Renal cortex interstitium (tissue), 11 donors: Measurements from ENCODE around the gene SPRR2A. TPM values are rescaled to one million over a fixed set of nuclear protein-coding genes. Genes with fewer than 3 reads are reported as not detected.
"Not testable (repeated sequence)": the region's sequence is repeated elsewhere in the genome, so short reads cannot be mapped to it uniquely, and the experiment has no call there.

ENCODE experiments used
- DNase-seq, 11 donors: peaks; one replicate each; pipeline ENCODE4 v3.0.0-alpha.2; 2013; ENCODE audit warnings: low read depth in 9 of 11, low spot score in 4 of 11; ENCODE audit errors: extremely low read depth in 1 of 11
- polyA plus RNA-seq, 3 donors: library from polyadenylated mRNA; unstranded; fragments of 120-200 nt; gene quantifications; one replicate each; pipeline ENCODE4 v1.2.1, GENCODE V29; 2013; ENCODE audit not compliant: insufficient read length in 3 of 3

SPRR2A gene
- polyA plus RNA-seq, 3 donors = not detected

DNA sequence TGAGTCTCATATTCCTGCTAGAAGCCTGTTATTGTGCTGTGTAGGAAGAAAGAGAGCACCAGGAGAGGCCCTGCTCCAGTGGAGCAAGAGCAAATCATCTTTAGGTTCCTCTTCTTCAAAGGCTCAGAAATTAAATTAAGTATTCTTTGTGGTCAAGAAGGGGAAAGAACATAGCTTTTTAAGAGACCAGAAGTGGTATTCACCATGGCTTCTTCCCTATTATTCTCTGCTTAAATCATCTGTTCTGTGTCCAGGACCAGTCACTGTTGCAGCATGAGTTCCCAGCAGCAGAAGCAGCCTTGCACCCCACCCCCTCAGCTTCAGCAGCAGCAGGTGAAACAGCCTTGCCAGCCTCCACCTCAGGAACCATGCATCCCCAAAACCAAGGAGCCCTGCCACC lies 25.2 kb downstream of the SPRR2A start:
- no peak for DNase-seq

DNA sequence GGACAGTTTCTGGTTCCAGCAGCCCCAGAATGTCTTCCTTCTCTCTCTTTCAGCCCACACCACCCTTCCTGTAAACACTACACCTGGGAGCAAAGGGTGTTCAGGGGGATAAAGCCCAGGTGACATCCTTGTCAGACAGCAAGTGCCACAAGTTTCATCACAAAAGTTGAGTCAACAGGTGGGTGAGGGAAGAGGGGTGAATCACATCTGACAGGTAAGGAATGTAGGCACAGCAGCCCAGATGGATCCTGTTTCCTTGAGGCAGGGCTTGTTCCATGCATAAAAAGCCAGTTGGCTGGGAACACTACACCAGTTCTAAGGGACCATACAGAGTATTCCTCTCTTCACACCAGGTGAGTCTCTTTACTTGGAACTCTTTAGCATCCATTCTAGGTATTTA lies 26.4 kb downstream of the SPRR2A start, which contains the start of gene SPRR1B:
Gene SPRR1B, plus strand, starts transcription at position 309 of the 400 bp plus-strand sequence. CDS start 1,143 bp downstream, outside the sequence.
- DNase-seq = no peak

DNA sequence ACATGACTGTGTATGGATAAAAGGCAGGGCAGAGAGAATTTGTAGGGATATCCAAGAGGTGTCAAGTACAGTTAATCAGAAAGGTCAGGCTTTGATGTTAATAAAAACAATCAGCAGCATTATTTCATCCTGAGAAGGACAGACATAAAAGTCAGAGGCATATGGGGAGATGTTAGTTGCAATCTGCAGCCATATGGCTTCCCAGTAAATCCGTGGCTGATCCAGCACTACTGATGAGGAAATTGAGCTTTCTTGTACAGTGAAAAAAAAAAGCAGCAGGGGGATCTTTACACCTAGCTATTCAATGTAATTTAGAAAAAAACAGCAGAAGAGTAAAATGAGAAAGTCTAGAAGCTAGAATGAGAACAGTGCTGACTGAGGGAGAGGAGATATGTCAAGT lies 28.5 kb downstream of the SPRR2A start:
- DNase-seq = no peak

DNA sequence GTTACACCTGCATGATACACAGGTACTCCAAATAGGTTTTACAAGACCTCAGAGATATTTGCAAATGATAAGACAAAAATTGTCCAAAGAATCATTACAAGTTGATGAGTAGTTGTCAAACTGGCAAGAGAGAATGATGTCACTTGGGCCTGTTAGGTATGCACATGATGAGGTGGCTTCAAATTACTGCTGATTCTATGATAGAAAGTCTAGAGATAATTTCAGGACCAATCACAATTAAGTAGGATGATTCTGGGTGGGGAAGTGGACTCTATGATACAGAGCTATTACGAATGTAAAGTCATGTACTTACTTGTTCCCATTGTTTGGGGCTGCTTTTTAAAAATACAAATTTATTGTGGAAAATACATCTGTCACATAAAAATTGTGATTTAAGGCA lies 31.5 kb downstream of the SPRR2A start:
- no peak for DNase-seq

DNA sequence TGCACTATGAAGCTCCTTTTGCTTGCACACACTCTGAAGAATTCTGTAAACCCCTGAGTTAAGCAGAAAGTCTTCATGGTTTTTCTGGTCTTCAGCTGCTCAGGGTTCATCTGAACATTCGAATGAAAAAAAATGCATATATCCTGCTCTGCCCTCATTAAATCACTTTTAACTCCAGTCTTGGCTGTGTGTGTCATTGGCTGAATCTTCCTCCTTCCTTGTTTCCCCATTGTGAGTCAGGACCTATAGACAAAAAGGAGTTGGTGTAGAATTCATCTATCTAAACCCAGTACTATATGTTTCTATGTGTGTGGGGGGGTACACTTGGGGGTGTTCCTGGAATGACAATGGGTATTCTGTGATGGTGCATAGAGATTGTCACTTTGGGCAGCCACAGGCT lies 32.9 kb downstream of the SPRR2A start:
- DNase-seq = no peak

DNA sequence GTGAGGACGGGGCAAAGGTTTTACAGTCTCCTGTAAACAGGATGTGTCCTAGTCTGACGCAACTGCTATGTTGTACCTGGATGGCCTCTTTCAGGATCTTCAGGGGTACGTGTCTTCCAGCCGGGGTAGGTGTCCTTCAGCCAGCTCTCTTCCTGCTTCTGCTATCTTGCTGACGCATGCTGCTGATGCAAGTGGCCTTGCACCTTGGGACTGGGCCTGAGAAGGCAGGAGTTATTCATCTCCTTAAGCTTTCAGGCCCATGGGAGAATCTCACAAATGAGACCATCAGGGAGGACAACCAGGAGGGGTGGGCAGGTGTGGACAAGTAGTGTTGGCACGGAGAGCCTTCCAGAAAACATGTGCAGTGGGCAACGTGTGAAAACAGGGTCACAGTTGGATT lies 34.2 kb downstream of the SPRR2A start:
- no peak for DNase-seq

DNA sequence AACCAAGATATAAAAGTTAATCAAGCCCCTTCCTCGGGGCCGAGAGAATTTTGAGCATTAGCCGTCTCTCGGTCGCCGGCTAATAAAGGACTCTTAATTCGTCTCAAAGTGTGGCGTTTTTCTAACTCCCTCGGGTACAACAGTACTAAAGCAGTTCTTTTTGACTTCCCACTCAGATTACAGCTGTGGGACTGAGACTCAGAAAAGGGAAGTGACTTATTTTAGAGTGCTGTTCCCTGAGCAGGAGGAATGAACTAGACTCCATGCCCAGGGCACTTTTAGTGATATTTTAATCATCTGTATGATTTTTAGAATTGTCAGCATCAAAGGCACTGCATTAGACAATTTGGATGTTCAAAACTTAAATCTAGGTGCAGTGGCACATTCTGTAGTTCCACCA lies 35.0 kb downstream of the SPRR2A start:
- DNase-seq = not testable (repeated sequence)

DNA sequence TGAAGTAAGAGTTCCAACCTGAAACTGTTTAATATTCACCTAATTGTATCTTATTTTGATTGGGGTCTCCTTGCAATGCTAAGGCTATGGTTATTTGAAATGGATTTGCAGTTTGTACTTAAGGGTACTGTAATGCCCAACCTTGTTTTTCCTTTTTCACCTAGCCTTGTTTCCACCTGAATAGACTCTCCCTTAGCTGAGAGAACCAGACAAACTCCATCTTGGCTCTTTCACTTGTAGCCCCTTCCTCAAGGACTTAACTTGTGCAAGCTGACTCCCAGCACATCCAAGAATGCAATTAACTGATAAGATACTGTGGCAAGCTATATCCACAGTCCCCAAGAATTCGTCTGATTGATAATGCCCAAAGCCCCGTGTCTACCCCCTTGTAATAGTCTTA lies 35.5 kb downstream of the SPRR2A start:
- DNase-seq = not testable (repeated sequence)

DNA sequence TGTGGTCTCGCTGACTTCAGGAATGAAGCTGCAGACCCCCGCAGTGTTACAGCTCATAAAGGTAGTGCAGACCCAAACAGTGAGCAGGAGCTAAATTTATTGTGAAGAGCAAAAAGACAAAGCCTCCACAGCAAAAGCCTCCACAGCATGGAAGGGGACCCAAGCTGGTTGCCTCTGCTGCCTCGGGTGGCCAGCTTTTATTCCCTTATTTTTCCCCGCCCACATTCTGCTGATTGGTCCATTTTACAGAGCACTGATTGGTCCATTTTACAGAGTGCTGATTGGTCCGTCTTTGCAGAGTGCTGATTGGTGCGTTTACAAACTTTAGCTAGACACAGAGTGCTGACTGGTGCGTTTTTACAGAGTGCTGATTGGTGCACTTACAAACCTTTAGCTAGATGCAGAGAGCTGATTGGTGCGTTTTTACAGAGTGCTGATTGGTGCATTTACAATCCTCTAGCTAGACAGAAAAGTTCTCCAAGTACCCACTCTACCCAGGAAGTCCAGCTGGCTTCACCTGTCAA lies 46.0 kb downstream of the SPRR2A start:
- not testable (repeated sequence) for DNase-seq

Other genes starting within 250 kb of the SPRR2A start
- not detected for gene LCE1B, start 245.5 kb downstream of the SPRR2A start, polyA plus RNA-seq
- gene LCE1A, start 230.0 kb downstream of the SPRR2A start, polyA plus RNA-seq = not detected
- gene LCE6A, start 214.7 kb downstream of the SPRR2A start, polyA plus RNA-seq = not detected
- not detected for gene LCE7A, start 197.5 kb downstream of the SPRR2A start, polyA plus RNA-seq
- not detected for gene SMCP, start 179.2 kb downstream of the SPRR2A start, polyA plus RNA-seq
- under 1 TPM in 2 of 3 donors, not detected in 1; 0.09 to 0.16 TPM for gene IVL, start 149.0 kb downstream of the SPRR2A start, polyA plus RNA-seq
- not detected for gene SPRR5, start 110.3 kb downstream of the SPRR2A start, polyA plus RNA-seq
- not detected for gene SPRR4, start 86.9 kb downstream of the SPRR2A start, polyA plus RNA-seq
- gene SPRR1A, start 73.4 kb downstream of the SPRR2A start, polyA plus RNA-seq = not detected
- not detected for gene SPRR3, start 55.8 kb downstream of the SPRR2A start, polyA plus RNA-seq
- gene SPRR1B, start 26.3 kb downstream of the SPRR2A start, polyA plus RNA-seq = not detected
- gene SPRR2D, start 16.4 kb downstream of the SPRR2A start, polyA plus RNA-seq = not detected
- not detected for gene SPRR2B, start 14.1 kb upstream of the SPRR2A start, polyA plus RNA-seq
- gene SPRR2E, start 37.0 kb upstream of the SPRR2A start, polyA plus RNA-seq = not detected
- not detected for gene SPRR2F, start 56.0 kb upstream of the SPRR2A start, polyA plus RNA-seq
- not detected for gene SPRR2G, start 93.4 kb upstream of the SPRR2A start, polyA plus RNA-seq
- not detected for gene LELP1, start 145.9 kb upstream of the SPRR2A start, polyA plus RNA-seq
- not detected for gene PRR9, start 160.1 kb upstream of the SPRR2A start, polyA plus RNA-seq
- not detected for gene LORICRIN, start 202.2 kb upstream of the SPRR2A start, polyA plus RNA-seq